Body of pancreas (tissue), 4 donors: Measurements from ENCODE around the gene VMO1.

ENCODE experiments used
- CTCF ChIP-seq, 7 experiments: fragments of 450-650 bp in 4 of 7; fragments of 200-600 bp in 3 of 7; sonication (generic) in 3 of 7; IDR thresholded peaks; one replicate each; pipeline ENCODE4 v1.5.1; 2016 to 2019; ENCODE audit warnings: antibody characterized with exemption in 7 of 7
- POLR2A ChIP-seq, 3 donors: fragments of 450-650 bp; IDR thresholded peaks; one replicate each; pipeline ENCODE4 v1.6.1; 2016; ENCODE audit warnings: antibody characterized with exemption in 3 of 3, mild to moderate bottlenecking in 2 of 3

DNA sequence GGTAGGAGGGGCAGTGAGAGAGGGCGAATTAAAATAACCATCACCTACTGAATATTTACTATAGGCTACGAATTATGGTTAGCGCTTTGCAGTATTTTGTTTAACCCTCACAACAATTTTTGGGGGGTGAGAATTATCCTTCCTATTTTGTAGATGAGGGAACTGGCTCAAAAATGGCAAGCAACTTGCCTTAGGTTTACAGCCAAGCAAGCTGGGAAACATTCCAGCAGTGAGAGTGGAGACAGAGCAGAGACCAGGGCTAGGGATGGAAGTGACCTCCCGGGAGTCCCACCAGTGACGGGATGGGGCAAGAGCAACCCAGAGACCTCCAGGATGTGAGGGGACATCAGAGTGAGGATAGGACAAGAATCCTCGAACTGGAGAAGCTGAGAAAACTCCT, 352 bp upstream of the VMO1 start:
- no peak for TF ChIP-seq CTCF (IDR thresholded peaks at IDR 0.05)
- peak in 1 of 3 donors; percentile 1 for TF ChIP-seq POLR2A (IDR thresholded peaks at IDR 0.05)
